Activated B cell treated with CpG ODN at 0.5 μM for 24 hours (primary cell): ENCODE measurements around the gene MYZAP. TPM values are rescaled to one million over a fixed set of nuclear protein-coding genes. Genes with fewer than 3 reads are reported as not detected.

Experiments used
- ATAC-seq: fragments of 200-7000 bp; cut with Tn5 transposase; one replicate; pipeline ENCODE4 v1.10.0; 2021; ENCODE audit warnings: low read depth, mild to moderate bottlenecking, moderate library complexity
- CTCF ChIA-PET: fragments of 350-600 bp; sonication (Branson Sonifier 250); formaldehyde crosslinking; loops from one replicate; lab custom pipeline; 2021; ENCODE audit warnings: antibody characterized with exemption; lab: Charles Lee
- POLR2A ChIA-PET: fragments of 350-600 bp; sonication (Branson Sonifier 250); formaldehyde crosslinking; loops from one replicate; lab custom pipeline; 2021; ENCODE audit warnings: antibody characterized with exemption; lab: Charles Lee
- DNase-seq: peaks from one replicate; pipeline ENCODE4 v3.0.0; 2022
- H3K27ac Mint-ChIP-seq: one replicate; pipeline ENCODE4 v1.8.0; 2020; ENCODE audit warnings: mixed read lengths
- H3K27me3 Mint-ChIP-seq: one replicate; pipeline ENCODE4 v1.8.0; 2021; ENCODE audit warnings: mixed read lengths
- H3K36me3 Mint-ChIP-seq: one replicate; pipeline ENCODE4 v1.8.0; 2021; ENCODE audit warnings: low read depth, mixed read lengths
- H3K4me1 Mint-ChIP-seq: one replicate; pipeline ENCODE4 v1.8.0; 2021; ENCODE audit warnings: mixed read lengths
- H3K4me3 Mint-ChIP-seq: one replicate; pipeline ENCODE4 v1.8.0; 2020; ENCODE audit warnings: mild to moderate bottlenecking, mixed read lengths
- H3K9me3 Mint-ChIP-seq: one replicate; pipeline ENCODE4 v1.8.0; 2020; ENCODE audit warnings: mixed read lengths
- CTCF ChIP-seq: fragments of 200-600 bp; IDR thresholded peaks from one replicate; pipeline ENCODE4 v1.8.0; 2022; ENCODE audit warnings: antibody characterized with exemption, mild to moderate bottlenecking
- intact Hi-C: fragments of 100-400 bp; cut with micrococcal nuclease; formaldehyde crosslinking; loops from one replicate; pipeline ENCODE4 v1.15.1; 2024
- total RNA-seq: library from RNA; stranded (reverse); gene quantifications from 2 replicates; pipeline ENCODE4 v1.2.3, GENCODE V29; 2022

Gene MYZAP
- total RNA-seq, 1 donor from 2014 or later = 1.00 TPM

- POLR2A ChIA-PET = no interaction called here
- Mint-ChIP-seq H3K27me3 (peaks cover 2% of the 10 kb centered on the region), H3K9me3 (no peaks in the 10 kb centered on the region), H3K4me1 (peaks cover 8% of the 10 kb centered on the region), H3K27ac (no peak overlapping the region), H3K4me3 (no peak overlapping the region), H3K36me3 (no peaks in the 10 kb centered on the region)
- intact Hi-C loops = no loop called here
- no peak for DNase-seq
- no peak for ATAC-seq
- CTCF ChIA-PET = interaction anchor here (0.5 kb wide), 1 partner anchor 280 kb away, joined by 3 read pairs; no protein-coding TSS in a partner anchor
- no peak for TF ChIP-seq CTCF
Observed at GRCh38 chr15:57596978-57597377, 5.3 kb downstream of the MYZAP start.

- H3K4me1 Mint-ChIP-seq = peaks cover 5% of the 10 kb centered on the region
- no peak for DNase-seq
- no peak overlapping the region for H3K4me3 Mint-ChIP-seq
- no peaks in the 10 kb centered on the region for H3K9me3 Mint-ChIP-seq
- no peak for TF ChIP-seq CTCF
- H3K36me3 Mint-ChIP-seq = no peaks in the 10 kb centered on the region
- H3K27ac Mint-ChIP-seq = no peak overlapping the region
- intact Hi-C loops = no loop called here
- ATAC-seq = no peak
- CTCF ChIA-PET = no interaction called here
- H3K27me3 Mint-ChIP-seq = peaks cover 2% of the 10 kb centered on the region
- POLR2A ChIA-PET = no interaction called here
Observed at GRCh38 chr15:57597431-57597830, 5.7 kb downstream of the MYZAP start.

- ChIA-PET CTCF (no interaction called here), POLR2A (no interaction called here)
- ATAC-seq = no peak
- Mint-ChIP-seq H3K9me3 (no peaks in the 10 kb centered on the region), H3K4me1 (no peaks in the 10 kb centered on the region), H3K27me3 (peaks cover 3% of the 10 kb centered on the region), H3K27ac (no peak overlapping the region), H3K4me3 (no peak overlapping the region), H3K36me3 (no peaks in the 10 kb centered on the region)
- TF ChIP-seq CTCF = no peak
- DNase-seq = no peak
- intact Hi-C loops = no loop called here
Observed at GRCh38 chr15:57598346-57598745, 6.6 kb downstream of the MYZAP start.

GRCh38 chr15:57599296-57599810 is 7.6 kb downstream of the MYZAP start:
- no peaks in the 10 kb centered on the region for H3K36me3 Mint-ChIP-seq
- intact Hi-C loops = no loop called here
- no peaks in the 10 kb centered on the region for H3K4me1 Mint-ChIP-seq
- no peak overlapping the region for H3K27ac Mint-ChIP-seq
- no peak for ATAC-seq
- ChIA-PET CTCF (interaction anchor here (1.1 kb wide), 1 partner anchor 38 kb away, joined by 3 read pairs; no protein-coding TSS in a partner anchor), POLR2A (interaction anchor here (0.6 kb wide), 1 partner anchor 107 kb away, joined by 3 read pairs; the partner anchor contains the start of gene POLR2M)
- peaks cover 4% of the 10 kb centered on the region for H3K27me3 Mint-ChIP-seq
- H3K9me3 Mint-ChIP-seq = no peaks in the 10 kb centered on the region
- no peak for DNase-seq
- H3K4me3 Mint-ChIP-seq = no peak overlapping the region
- TF ChIP-seq CTCF = no peak

GRCh38 chr15:57600197-57600596 is 8.5 kb downstream of the MYZAP start:
- ATAC-seq (no peak), DNase-seq (no peak)
- no peak for TF ChIP-seq CTCF
- Mint-ChIP-seq H3K4me3 (no peak overlapping the region), H3K36me3 (peaks cover 4% of the 10 kb centered on the region), H3K27me3 (peaks cover 8% of the 10 kb centered on the region), H3K4me1 (no peaks in the 10 kb centered on the region), H3K9me3 (no peaks in the 10 kb centered on the region), H3K27ac (no peak overlapping the region)
- CTCF ChIA-PET = no interaction called here
- intact Hi-C loops = no loop called here
- POLR2A ChIA-PET = no interaction called here
